ENCODE results near the gene PRIM2.
"Not testable (repeated sequence)": the region's sequence is repeated elsewhere in the genome, so short reads cannot be mapped to it uniquely, and the experiment has no call there.

The PRIM2 gene

GRCh38 chr6:57365076-57365583 lies 47.7 kb downstream of the PRIM2 start:
- DNase-seq (ENCODE audit: low spot score): not testable (repeated sequence)

GRCh38 chr6:57368965-57369731 lies 51.7 kb downstream of the PRIM2 start:
- DNase-seq (ENCODE audit: low spot score): not testable (repeated sequence)

GRCh38 chr6:57371779-57372178 lies 54.3 kb downstream of the PRIM2 start:
- DNase-seq (ENCODE audit: low spot score): not testable (repeated sequence)

GRCh38 chr6:57374764-57375163 lies 57.3 kb downstream of the PRIM2 start:
- DNase-seq (ENCODE audit: low spot score): not testable (repeated sequence)

- not testable (repeated sequence) for DNase-seq (ENCODE audit: low spot score)
These were observed 58.7 kb downstream of the PRIM2 start for GRCh38 chr6:57376083-57376482.

- DNase-seq (ENCODE audit: low spot score): not testable (repeated sequence)
These were observed 71.7 kb downstream of the PRIM2 start for GRCh38 chr6:57389038-57389592.

GRCh38 chr6:57390818-57391217 lies 73.4 kb downstream of the PRIM2 start:
- DNase-seq (ENCODE audit: low spot score): not testable (repeated sequence)

GRCh38 chr6:57392047-57392446 lies 74.6 kb downstream of the PRIM2 start:
- DNase-seq (ENCODE audit: low spot score): not testable (repeated sequence)

- not testable (repeated sequence) for DNase-seq (ENCODE audit: low spot score)
These were observed 101.9 kb downstream of the PRIM2 start for GRCh38 chr6:57419341-57419740.

- no peak for DNase-seq (ENCODE audit: low spot score)
These were observed 104.1 kb downstream of the PRIM2 start for GRCh38 chr6:57421503-57421902.

GRCh38 chr6:57423468-57423867 lies 106.0 kb downstream of the PRIM2 start:
- DNase-seq (ENCODE audit: low spot score): no peak

- DNase-seq (ENCODE audit: low spot score): not testable (repeated sequence)
These were observed 114.3 kb downstream of the PRIM2 start for GRCh38 chr6:57431742-57432141.

- no peak for DNase-seq (ENCODE audit: low spot score)
These were observed 114.7 kb downstream of the PRIM2 start for GRCh38 chr6:57432157-57432556.

GRCh38 chr6:57432919-57433684 lies 115.7 kb downstream of the PRIM2 start:
- no peak for DNase-seq (ENCODE audit: low spot score)

- DNase-seq (ENCODE audit: low spot score): not testable (repeated sequence)
These were observed 116.4 kb downstream of the PRIM2 start for GRCh38 chr6:57433790-57434189.

GRCh38 chr6:57434944-57435343 lies 117.5 kb downstream of the PRIM2 start:
- DNase-seq (ENCODE audit: low spot score): no peak

- no peak for DNase-seq (ENCODE audit: low spot score)
These were observed 118.2 kb downstream of the PRIM2 start for GRCh38 chr6:57435475-57436160.

- not testable (repeated sequence) for DNase-seq (ENCODE audit: low spot score)
These were observed 123.3 kb downstream of the PRIM2 start for GRCh38 chr6:57440735-57441134.

GRCh38 chr6:57442133-57442532 lies 124.7 kb downstream of the PRIM2 start:
- DNase-seq (ENCODE audit: low spot score): not testable (repeated sequence)

- DNase-seq (ENCODE audit: low spot score): not testable (repeated sequence)
These were observed 125.8 kb downstream of the PRIM2 start for GRCh38 chr6:57443181-57443580.

- DNase-seq (ENCODE audit: low spot score): not testable (repeated sequence)
These were observed 127.4 kb downstream of the PRIM2 start for GRCh38 chr6:57444787-57445186.

- not testable (repeated sequence) for DNase-seq (ENCODE audit: low spot score)
These were observed 127.9 kb downstream of the PRIM2 start for GRCh38 chr6:57445379-57445778.

All from CD4-positive, alpha-beta T cell treated with Interleukin-6 at 100 ng/mL for 8 hours (primary cell).